GM18499 (cell line): Measurements from ENCODE around the gene RNF208.

Source experiments
- ATAC-seq: cut with Tn5 transposase; IDR thresholded peaks from one replicate; pipeline ENCODE4 v1.9.1; 2021; ENCODE audit warnings: moderate number of reproducible peaks; ENCODE audit not compliant: insufficient read depth, unreplicated experiment

RNF208 gene

DNA sequence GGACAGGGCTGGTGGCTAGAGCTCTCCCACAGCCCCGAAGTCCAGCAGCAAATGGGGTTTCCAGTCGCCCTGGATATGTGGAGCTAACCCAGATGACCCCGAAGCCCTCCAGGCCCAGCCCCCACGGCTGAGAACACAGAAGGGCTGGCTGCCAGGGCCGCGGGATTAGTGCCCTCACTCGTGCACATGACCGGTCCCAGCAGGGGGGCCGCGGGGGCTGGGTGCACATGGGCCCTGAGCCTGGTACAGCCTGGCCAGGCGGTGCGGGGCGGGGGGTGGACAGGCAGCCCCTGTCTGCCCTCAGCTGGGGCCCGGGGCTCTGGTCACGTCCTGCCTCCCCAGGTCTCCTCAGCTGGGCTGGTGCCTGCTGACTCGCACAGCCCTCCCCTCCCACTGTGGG is 27.7 kb downstream of the RNF208 start:
- no peak for ATAC-seq

DNA sequence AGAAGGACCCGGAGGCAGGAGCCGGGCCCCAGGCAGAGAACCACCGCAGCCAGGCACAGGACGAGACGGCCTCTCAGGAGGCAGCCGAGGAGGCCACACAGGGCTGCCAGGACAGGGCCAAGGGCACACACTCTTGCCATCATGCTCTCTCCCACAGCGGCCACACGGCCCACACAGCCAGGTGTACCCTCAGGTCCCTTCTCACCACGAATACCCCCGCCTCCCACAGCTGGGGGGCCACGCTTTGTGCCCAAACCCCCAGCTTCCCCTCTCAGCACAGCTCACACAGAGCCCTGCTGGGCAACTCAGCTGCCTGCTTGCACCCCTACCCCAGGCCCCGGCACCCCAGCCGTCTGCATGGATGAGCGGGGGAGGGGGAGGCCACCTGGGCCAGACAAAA is 28.3 kb downstream of the RNF208 start:
- no peak for ATAC-seq

DNA sequence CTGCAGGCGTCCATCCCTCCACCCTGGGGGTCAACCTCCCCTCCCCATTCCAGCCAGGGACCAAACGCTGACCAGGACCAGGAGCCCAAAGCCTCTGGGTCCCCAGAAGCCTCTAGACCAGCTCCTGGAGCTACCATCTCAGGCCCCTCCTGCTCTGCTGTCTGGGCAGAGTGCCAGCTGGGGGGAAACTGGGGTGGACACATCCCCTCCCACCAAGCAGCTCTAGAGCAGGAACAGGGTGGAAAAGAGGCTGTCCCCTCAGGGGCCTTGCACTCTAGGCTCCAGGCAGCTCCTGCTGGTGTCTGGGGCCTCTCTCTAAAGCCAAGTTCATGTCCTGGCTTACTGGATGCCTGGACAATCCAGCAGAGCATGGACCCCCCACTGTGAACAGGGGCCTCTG is 29.2 kb downstream of the RNF208 start:
- ATAC-seq, result no peak

DNA sequence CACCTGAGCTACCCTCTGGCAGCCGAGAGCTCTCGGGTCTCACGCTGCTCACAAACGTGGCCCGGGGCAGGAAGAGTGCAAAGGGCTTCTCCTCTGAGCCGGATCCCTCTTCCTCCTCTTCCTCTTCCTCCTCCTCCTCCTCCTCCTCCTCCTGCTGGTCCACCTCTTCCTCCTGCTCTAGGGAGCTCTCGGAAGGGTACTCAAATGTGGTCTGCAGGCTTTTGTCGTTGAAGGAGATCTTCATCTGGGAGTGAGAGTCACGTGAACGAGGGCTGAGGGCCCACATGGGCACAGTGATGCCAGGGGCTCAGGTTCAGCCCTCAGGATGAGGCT is 29.6 kb downstream of the RNF208 start:
- no peak for ATAC-seq

DNA sequence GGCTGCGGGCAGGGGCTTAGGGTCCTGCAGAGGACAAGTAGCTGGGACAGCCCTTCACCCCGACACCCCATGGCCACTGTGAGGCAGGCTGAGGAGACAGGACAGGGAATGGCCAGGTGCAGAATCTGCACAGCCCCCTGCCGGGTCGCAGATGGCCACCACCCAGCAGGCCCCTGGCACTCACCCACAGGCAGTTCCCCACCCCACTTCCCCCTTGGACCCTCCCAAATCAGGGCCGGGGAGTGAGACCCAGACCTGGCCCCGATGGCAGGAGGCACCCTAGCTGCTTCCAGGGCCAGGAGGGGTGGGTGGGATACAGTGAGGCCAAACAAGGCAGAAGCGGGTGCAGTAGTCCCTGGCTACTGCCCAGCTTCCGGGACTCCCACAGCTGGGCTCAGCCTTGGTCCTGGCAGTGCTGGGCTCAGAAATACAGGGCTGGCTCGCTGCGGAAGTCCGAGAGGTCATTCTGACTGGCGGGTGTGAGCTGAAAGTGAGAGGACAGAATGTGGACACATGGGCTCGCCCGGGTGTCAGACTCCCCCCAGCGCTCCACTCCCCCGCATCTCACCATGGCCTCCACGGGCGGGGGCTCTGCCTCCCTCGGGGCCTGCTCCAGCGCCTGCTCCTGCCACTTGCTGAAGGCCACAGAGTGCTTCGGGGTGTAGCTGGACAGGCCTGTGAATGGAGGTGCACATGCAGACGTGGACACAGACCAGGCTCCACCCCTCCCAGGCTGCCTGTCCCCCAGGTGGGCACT is 30.2 kb downstream of the RNF208 start:
- no peak for ATAC-seq

DNA sequence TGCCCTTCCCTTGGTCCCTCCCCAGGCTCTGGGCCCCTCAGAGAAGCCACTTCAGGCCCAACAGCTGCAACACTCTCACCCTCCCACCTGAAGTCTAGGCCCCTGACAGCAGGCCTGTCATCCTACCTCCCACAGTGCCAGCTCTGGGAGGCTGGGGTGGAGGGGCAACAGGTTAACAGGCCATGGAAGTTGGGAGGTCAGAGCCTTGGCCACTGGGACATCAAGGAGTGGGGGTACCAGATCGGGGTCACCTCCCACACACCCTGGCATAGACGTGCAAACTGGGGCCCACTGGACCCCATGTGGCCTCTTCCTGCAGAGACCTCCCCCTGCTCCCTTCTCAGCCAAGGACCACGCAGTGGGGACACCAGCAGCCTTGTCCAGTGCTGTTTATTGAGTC is 30.8 kb downstream of the RNF208 start:
- no peak for ATAC-seq

DNA sequence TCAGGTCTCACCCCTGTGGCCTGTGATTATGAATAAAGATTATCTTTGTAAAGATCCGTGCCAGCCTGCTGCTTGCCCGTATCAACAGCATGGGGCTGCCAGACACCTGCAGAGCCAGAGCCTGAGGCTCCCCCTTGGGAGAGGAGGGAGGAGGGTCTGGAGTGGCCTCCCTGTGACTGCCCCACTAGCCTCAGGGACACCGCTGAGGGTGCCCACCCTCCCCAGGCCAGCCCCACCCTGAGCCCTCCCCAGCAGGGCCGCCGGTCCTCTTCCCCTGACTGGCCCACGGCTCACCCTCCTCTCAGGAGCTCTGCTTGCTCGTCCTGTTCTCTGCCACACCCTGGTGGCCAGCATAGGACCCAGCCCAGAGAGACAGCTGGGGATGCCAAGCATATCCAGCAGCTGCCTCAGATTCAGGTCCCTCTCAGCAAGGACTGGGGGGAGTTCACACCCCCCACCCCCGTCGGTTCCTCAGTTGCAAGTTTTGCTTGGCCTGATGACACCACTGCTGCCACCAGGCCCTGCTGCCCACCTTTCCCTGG is 31.7 kb downstream of the RNF208 start:
- ATAC-seq, result no peak

DNA sequence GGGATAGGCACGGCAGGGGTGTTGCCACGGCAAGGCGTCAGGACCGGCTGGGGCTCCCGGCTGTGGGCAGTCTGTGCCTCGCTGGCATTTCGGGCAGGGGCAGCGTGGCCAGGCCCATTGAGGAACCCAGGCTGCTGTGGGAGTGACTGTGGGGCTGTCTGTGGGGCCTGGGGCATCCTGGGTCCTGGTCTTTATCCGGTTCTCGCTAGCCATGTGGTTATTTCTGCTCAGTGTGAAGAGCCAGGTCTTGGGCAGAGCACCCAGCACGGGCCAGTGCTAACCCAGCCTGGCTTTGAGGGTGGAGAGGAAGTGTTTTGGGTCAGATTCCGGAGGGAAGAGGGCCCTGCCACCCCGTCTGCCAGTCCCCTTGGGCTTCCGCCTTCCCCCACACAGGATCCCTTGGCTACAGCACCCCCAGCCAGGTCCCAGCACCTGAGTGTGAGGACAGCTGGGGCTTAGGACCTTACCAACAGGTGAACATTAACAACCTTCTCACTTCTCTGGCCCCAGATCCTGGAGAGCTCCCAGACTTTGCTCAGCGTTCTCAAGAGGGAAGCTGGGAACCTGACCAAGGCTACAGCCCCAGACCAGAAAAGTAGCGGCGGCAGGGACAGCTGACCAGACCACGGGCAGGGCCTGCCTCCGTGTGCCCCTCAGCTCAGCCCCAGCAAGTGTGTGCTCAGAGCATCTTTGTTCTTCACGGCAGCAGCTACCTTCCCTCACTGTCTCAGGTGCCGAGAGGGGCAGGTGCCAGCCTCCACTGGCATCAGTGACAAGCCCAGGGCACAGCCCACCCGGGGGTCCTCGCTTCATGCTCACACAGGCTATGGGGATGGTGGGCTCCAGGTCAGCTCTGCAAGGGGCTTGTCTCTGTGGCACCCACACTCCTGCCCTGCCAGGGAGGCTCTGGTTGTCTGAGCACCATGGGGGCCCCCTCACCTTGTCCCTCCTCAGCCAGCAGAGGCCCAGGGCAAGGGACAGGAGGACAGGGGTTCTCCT is 32.4 kb downstream of the RNF208 start:
- no peak for ATAC-seq

DNA sequence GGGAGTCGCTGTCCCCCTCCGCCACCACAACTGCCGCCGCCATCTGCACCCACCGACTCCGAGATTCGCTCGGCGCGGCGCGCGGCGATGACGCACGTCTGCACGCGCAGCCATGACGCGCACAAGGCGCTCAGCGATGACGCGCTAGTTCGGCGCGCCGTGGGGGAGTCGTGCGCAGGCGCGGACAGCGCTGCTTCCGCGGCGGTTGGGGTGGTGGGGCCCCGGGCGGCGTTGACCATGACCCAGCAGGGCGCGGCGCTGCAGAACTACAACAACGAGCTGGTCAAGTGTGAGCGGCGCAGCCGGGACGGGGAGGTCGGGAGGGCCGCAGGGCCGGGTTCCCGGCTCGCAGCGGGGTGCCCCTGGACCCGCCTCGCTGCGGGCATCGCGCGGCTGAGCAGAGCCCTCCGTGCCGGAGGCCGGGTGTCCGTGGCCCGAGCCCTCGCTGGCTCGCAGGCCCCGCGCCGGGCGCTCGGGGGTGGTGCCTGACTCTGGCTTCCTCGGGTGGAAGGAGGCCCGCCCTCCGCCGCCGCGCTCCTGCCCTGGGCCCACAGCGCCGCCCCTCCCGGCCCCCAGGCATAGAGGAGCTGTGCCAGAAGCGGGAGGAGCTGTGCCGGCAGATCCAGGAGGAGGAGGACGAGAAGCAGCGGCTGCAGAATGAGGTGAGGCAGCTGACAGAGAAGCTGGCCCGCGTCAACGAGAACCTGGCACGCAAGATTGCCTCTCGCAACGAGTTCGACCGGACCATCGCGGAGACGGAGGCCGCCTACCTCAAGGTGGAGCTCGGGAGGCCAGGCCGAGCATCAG is 33.3 kb downstream of the RNF208 start, which contains the start of the genes ANAPC2 and SSNA1:
Gene ANAPC2, minus strand, starts transcription at position 71 of the 807 bp plus-strand sequence. Its CDS starts 28 bp downstream, at position 43.
Gene SSNA1, plus strand, starts transcription at position 187 of the 807 bp plus-strand sequence. Its CDS starts 51 bp downstream, at position 238.
- peak; percentile 56 for ATAC-seq

DNA sequence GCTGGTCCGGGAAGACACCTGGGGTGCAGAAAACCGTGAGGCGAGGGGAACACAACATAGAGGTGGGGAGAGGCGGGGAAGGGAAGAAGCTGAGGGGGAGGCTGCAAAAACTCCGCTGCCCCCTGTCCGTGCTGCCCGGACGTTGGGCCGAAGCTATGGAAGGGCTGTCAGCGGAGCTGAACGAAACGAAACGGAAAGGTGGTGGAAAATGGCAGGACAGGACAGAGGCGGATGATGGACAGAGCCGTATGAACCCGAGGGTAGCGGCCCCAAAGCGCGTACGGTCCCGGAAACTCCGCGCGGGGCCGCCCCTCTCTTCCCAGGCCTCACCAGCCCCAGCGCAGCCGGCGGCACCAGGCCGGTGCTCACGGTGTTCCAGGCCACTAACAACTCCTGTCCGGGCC is 34.0 kb downstream of the RNF208 start:
- ATAC-seq, result no peak

DNA sequence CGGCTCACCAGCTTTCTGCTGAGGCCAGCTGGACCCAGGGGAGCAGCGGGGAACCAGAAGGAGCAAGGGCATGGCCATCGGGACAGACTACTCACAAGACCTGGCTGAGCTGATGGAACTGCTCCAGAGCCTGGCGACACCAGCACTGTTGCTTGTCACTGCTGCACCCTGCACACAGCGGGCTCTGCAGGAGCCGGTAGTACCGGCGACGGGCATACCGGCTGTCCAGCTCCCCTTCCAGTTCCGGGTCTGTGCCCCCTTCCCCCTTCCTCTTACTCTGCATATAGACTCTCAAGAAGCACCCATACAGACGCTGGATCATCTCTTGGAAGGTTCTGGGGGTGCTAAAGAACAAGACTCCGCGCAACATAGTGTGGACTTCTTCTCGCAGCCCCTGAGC is 34.7 kb downstream of the RNF208 start:
- ATAC-seq, result no peak

DNA sequence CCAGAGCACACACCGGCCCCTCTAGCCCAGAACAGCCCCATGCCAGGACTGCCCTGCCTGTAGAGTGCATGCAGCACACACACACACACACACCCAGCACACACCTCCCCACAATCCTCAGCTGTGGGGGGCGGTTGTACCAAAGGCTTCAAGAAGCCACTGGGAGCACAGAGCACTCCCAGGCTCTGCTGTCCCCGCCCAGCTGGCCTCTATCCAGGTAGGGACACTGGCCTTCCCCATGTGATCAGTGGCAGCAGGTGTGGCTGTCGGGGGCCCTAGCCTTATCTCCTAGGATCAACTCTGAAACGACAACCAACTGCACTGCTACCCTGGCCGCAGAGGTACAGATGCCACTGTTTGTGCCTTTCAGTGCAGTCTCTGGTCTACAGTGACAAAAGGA is 35.7 kb downstream of the RNF208 start:
- no peak for ATAC-seq

DNA sequence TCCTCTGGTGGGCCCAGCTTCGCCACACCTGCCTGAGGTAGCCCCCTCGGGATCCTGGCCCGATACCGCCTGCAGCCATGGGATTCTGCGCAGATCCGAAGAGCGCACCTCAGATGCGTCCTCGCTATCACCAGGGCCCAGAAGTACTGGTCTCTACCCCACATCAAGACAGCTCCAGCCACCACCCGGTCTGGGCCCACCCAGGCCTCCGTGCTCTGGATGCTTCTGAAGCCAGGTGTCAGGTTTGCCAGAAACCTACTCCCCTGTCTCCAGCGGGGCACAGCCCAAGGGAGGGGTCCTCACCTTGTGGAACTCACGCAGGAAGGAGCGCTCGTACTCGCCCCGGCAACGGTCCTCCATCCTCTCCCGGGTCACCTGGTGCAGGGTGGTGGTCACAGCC is 36.1 kb downstream of the RNF208 start:
- ATAC-seq, result no peak

DNA sequence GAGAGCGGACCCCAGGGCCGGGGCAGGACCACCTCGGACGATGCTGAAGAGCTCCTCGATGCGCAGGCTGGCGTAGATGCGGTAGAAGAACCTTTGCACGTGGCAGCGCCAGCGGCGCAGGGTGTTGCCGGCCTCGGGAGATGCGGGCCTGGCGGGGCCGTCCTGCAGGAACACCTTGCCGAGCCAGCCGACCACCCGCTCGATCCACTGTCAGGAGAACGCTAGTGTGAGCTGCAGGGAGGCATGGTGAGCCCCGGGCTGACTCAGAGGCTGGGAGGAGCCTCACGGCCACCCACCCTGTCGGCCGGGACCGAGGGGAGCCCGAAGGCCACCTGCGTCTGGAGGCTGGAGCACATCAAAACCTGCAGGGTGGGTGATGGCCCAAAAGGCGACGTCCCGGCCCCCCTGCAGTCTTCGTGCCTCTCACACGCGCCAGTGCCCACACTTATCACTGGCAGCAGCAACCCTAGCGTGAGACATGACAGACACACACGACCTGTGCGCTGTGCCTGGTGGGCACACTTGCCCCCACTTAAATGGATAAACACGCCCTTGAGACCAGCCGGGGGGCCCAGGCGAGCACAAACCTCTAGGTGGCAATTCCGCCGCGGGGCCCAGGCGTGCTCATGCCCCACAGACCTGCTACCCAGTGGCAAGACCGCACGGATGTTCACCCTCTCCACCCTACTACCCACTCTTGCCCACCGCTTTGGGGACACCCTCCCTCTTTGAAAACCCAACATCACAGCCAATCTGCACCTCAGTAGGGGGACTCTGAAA is 37.0 kb downstream of the RNF208 start:
- no peak for ATAC-seq

DNA sequence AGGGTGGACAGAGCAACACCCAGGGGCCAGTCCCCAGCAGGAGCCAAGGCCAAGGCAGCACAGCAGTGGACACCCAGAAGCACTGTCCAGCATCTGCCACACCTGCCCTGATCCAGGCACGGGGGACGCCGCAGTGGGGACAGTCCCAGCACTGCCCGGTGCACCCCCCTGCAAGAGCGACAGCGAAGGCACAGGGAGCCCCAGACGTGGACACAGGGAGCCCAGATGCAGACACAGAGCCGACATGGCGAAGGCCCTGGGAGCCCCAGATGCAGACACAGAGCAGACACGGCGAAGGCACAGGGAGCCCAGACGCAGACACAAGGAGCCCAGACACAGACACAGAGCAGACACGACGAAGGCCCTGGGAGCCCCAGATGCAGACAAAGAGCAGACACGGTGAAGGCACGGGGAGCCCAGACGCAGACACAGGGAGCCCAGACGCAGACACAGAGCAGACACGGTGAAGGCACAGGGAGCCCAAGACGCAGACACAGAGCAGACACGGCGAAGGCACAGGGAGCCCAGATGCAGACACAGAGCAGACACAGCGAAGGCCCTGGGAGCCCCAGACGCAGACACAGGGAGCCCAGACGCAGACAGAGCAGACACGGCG is 38.0 kb downstream of the RNF208 start:
- ATAC-seq, result no peak

DNA sequence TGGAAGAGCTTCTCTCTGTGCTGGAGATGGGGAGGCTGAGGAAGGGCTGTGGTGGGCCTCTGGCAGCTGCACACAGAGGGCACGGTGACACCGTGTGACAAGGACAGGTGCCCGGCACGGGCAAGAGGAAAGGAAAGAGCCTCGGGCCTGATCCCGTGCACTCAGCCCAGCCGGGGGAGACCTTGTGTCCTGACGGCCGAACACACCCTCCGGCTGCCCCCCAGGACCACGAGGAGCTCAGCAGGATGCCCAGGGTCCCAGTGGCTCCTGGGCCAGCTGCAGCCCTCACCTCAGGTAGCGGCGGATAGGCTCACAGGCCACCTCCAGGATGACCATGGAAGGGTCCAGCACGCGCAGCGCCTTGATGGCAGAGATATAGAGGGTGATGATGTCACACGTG is 39.2 kb downstream of the RNF208 start:
- ATAC-seq, result no peak

DNA sequence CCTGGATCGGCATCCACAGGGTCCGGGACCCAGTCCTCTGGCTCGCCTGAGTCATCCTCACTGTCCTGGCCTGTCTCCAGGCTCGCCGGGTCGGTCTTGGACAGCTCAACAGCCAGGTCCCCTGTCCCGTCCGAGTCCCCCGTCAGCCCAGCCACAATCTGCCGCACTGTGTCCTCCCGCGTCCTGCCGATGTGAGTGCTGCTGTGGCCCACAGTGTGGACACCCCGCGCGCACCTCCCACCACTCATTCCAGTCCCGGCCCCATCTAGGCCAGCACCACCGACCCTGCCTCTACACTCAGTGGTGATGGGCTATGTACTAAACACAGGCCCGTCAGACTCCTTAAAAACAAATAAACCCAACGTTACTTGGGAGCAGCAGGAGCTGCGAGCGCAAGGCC is 40.4 kb downstream of the RNF208 start:
- ATAC-seq, result no peak

DNA sequence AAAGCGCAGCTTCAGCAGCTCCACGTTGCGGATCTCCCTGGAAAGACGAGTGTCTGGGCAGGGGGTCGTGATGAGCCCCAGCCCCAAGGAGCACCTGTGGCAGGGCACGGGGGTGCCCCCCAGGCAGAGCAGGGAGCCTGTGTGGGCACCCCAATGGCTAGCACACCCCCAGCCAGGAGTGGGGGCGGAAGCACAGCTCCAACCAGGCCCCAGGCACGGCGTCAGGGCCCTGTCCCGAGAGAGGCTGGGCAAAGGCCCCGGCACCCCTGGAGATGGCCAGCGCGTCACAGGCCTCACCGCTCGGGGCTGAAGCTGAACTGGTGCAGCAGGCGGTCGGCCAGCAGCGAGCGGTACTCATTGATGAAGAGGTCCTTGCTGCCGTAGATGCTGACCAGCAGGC is 41.5 kb downstream of the RNF208 start:
- ATAC-seq, result no peak

DNA sequence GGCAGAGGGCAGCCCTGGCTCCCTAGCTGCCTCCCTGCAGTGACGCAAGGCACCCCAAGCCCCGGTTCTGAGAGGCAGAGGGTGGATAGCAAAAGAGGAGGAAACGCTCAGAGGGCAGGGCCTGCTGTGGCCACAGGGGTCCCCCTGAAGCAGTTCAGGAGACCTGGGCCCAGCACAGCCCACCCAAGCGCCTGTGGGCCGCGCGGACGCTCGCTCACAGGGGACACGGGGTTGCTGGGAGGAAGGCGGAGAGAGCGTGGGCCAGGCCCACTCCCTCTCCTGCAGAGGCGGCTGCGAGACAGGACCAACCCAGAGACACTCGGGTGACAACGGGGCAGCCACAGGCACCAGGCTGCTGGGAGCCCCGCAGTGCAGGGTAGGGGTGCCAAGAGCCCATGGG is 42.3 kb downstream of the RNF208 start:
- no peak for ATAC-seq
